ENCODE data around the gene TMEM63A.

Gene TMEM63A

GRCh38 chr1:225863167-225863566 lies 19.0 kb downstream of the TMEM63A start:
- no peak for DNase-seq

GRCh38 chr1:225862581-225862950 lies 19.6 kb downstream of the TMEM63A start:
- DNase-seq, result no peak

GRCh38 chr1:225861834-225862580 lies 20.2 kb downstream of the TMEM63A start:
- DNase-seq, result no peak

- DNase-seq, result no peak
These were observed 21.2 kb downstream of the TMEM63A start for GRCh38 chr1:225860876-225861441.

GRCh38 chr1:225860107-225860506 lies 22.1 kb downstream of the TMEM63A start:
- DNase-seq, result no peak

GRCh38 chr1:225859151-225859550 lies 23.0 kb downstream of the TMEM63A start:
- DNase-seq, result no peak

GRCh38 chr1:225857256-225857655 lies 24.9 kb downstream of the TMEM63A start:
- no peak for DNase-seq

GRCh38 chr1:225855503-225856300 lies 26.5 kb downstream of the TMEM63A start:
- DNase-seq, result peak; percentile 78

- DNase-seq, result no peak
These were observed 28.7 kb downstream of the TMEM63A start for GRCh38 chr1:225853441-225853840.

GRCh38 chr1:225852413-225853124 lies 29.6 kb downstream of the TMEM63A start:
- no peak for DNase-seq

- DNase-seq, result peak; percentile 73
These were observed 30.4 kb downstream of the TMEM63A start for GRCh38 chr1:225851805-225852204.

- DNase-seq, result no peak
These were observed 31.8 kb downstream of the TMEM63A start for GRCh38 chr1:225850370-225850769.

GRCh38 chr1:225849925-225850324 lies 32.3 kb downstream of the TMEM63A start:
- DNase-seq, result peak; percentile 85

GRCh38 chr1:225848030-225848955 lies 33.9 kb downstream of the TMEM63A start:
- DNase-seq, result peak; percentile 90

- peak; percentile 93 for DNase-seq
These were observed 34.6 kb downstream of the TMEM63A start for GRCh38 chr1:225847610-225848009.

GRCh38 chr1:225846331-225847310 lies 35.6 kb downstream of the TMEM63A start:
- no peak for DNase-seq

GRCh38 chr1:225845571-225846259 lies 36.5 kb downstream of the TMEM63A start:
- peak; percentile 61 for DNase-seq

GRCh38 chr1:225845097-225845496 lies 37.1 kb downstream of the TMEM63A start:
- no peak for DNase-seq

GRCh38 chr1:225844236-225845061 lies 37.7 kb downstream of the TMEM63A start:
- DNase-seq, result no peak

Measured in RPMI8226 (cell line).